Vagina (tissue), 2 donors: Measurements from ENCODE around the gene TTLL12. TPM values are rescaled to one million over a fixed set of nuclear protein-coding genes. Genes with fewer than 3 reads are reported as not detected.

Source experiments
- DNase-seq, 2 donors: peaks; one replicate each; pipeline ENCODE4 v3.0.0-alpha.2; 2017; ENCODE audit errors: extremely low spot score in 2 of 2
- H3K27ac ChIP-seq: fragments of 200-600 bp; sonication (generic); one replicate; pipeline ENCODE4 v1.5.1; 2019
- H3K27me3 ChIP-seq: fragments of 200-600 bp; sonication (generic); one replicate; pipeline ENCODE4 v1.5.1; 2019
- H3K36me3 ChIP-seq, 2 donors: fragments of 200-600 bp; sonication (generic); one replicate each; pipeline ENCODE4 v1.5.1; 2017 to 2019
- H3K4me1 ChIP-seq: fragments of 200-600 bp; sonication (generic); one replicate; pipeline ENCODE4 v1.5.1; 2019
- H3K4me3 ChIP-seq, 2 donors: fragments of 200-600 bp; sonication (generic); 1 replicate in 1 of 2; 2 replicates in 1 of 2; pipeline ENCODE4 v1.5.1; 2016 to 2019
- H3K9me3 ChIP-seq: fragments of 200-600 bp; sonication (generic); one replicate; pipeline ENCODE4 v1.5.1; 2019
- CTCF ChIP-seq, 3 experiments: fragments of 450-650 bp in 2 of 3; fragments of 200-600 bp in 1 of 3; sonication (generic) in 1 of 3; IDR thresholded peaks; one replicate each; pipeline ENCODE4 v1.5.1; 2017 to 2019; ENCODE audit warnings: antibody characterized with exemption in 3 of 3, mild to moderate bottlenecking in 2 of 3, moderate library complexity in 2 of 3
- POLR2A ChIP-seq, 2 donors: fragments of 450-650 bp; IDR thresholded peaks; one replicate each; pipeline ENCODE4 v1.6.1; 2017; ENCODE audit warnings: antibody characterized with exemption in 2 of 2, mild to moderate bottlenecking in 2 of 2, moderate library complexity in 2 of 2
- POLR2AphosphoS5 ChIP-seq, 2 donors: sonication (generic); formaldehyde crosslinking; IDR thresholded peaks; one replicate each; pipeline ENCODE4 v1.9.0; 2017; ENCODE audit warnings: antibody characterized with exemption in 2 of 2, mild to moderate bottlenecking in 2 of 2, low read depth in 1 of 2; ENCODE audit not compliant: insufficient read depth in 1 of 2
- intact Hi-C: fragments of 100-400 bp; cut with DNase I; formaldehyde crosslinking; loops from one replicate; pipeline ENCODE4 v1.15.1; 2023
- total RNA-seq: library from RNA; depleted of rRNA; stranded (reverse); fragments of >200 nt; gene quantifications from one replicate; pipeline ENCODE4 v1.2.3, GENCODE V29; 2016

TTLL12 gene
- total RNA-seq, 1 donor from 2014 or later: 56.2 TPM

GRCh38 chr22:43228330-43228729 is 41.4 kb upstream of the TTLL12 start:
- peaks cover 8% of the 10 kb centered on the region for H3K4me1 ChIP-seq
- H3K36me3 ChIP-seq: no peaks in the 10 kb centered on the region
- no peak overlapping the region for H3K27ac ChIP-seq
- no peaks in the 10 kb centered on the region for H3K9me3 ChIP-seq
- TF ChIP-seq POLR2AphosphoS5 (IDR thresholded peaks at IDR 0.05; ENCODE audit: insufficient read depth in 1 of 2, low read depth in 1 of 2): no peak
- TF ChIP-seq CTCF (IDR thresholded peaks at IDR 0.05): no peak
- no peak for TF ChIP-seq POLR2A (IDR thresholded peaks at IDR 0.05)
- H3K27me3 ChIP-seq: no peaks in the 10 kb centered on the region
- no peak overlapping the region for H3K4me3 ChIP-seq
- no peak for DNase-seq
- intact Hi-C loops: no loop called here

- intact Hi-C loops: no loop called here
- no peak for DNase-seq
- no peaks in the 10 kb centered on the region for H3K27me3 ChIP-seq
- H3K4me3 ChIP-seq: no peak overlapping the region
- TF ChIP-seq CTCF (IDR thresholded peaks at IDR 0.05) (no peak), POLR2A (IDR thresholded peaks at IDR 0.05) (no peak), POLR2AphosphoS5 (IDR thresholded peaks at IDR 0.05; ENCODE audit: insufficient read depth in 1 of 2, low read depth in 1 of 2) (no peak)
- H3K4me1 ChIP-seq: peaks cover 8% of the 10 kb centered on the region
- H3K9me3 ChIP-seq: no peaks in the 10 kb centered on the region
- no peak overlapping the region for H3K27ac ChIP-seq
- no peaks in the 10 kb centered on the region for H3K36me3 ChIP-seq
These were observed 40.3 kb upstream of the TTLL12 start for GRCh38 chr22:43227239-43227630.

DNA sequence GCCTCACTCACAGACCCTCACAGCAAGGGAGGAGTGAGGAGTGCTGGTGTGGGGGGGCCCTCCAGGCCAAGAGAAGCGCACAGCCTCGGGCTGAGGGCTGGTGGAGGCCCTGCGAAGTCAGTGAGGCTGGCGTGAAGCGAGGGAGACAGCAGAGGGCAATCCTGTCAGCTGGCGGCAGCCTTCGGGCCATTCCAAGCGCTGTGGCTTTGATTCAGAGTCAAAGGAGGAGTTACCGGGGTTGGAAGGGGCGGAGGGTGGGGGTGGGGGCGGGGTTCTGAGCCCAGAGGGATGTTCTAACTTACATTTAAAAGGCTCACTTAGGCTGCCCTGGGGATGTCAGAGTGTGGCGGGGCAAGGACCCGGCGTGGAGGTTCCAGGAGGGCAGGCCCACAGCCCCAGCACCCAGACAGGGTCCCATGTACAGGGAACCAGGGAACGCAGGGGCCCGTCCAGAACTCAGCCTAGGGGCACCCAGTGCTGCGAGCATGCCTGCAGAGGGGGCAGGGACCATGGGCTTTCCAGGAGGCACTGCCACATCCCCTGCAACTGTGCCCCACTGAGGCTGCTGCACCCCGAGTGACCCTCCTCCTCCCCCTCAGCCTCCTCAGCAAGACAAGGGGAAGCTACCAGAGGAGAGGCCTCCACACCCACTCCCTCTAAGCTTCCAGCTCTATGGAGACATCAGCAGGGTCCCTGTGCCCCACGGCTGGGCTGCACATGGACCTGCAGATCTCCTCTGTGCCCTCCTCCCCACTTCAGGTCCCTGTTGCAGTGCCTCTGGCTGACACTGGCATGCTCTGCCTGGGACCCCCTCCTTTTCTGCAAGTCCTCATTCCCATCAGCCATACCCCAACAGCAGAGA is 39.7 kb upstream of the TTLL12 start:
- Histone ChIP-seq H3K36me3 (no peaks in the 10 kb centered on the region), H3K4me3 (no peak overlapping the region), H3K9me3 (no peaks in the 10 kb centered on the region), H3K4me1 (peaks cover 8% of the 10 kb centered on the region), H3K27ac (no peak overlapping the region), H3K27me3 (no peaks in the 10 kb centered on the region)
- TF ChIP-seq POLR2A (IDR thresholded peaks at IDR 0.05) (no peak), POLR2AphosphoS5 (IDR thresholded peaks at IDR 0.05; ENCODE audit: insufficient read depth in 1 of 2, low read depth in 1 of 2) (no peak), CTCF (IDR thresholded peaks at IDR 0.05) (no peak)
- intact Hi-C loops: no loop called here
- DNase-seq: no peak

DNA sequence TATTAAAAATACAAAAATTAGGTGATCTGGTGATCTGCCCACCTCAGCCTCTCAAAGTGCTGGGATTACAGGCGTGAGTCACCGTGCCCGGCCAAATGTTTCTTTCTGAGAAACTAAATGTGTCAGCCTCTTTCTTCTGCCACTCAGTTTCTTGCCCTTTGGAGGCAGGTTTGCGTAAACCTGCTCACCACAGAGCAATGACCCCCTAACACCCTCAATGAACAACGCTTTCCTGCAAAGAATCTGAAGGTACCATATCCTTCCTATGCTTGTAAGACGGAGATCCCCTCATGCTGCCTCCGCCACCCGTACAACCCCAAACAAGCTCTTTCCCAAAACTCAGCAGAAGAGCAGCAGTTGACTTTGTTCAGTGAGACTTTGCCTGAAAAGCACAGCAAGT is 38.7 kb upstream of the TTLL12 start:
- DNase-seq: no peak
- H3K27ac ChIP-seq: no peak overlapping the region
- H3K9me3 ChIP-seq: no peaks in the 10 kb centered on the region
- intact Hi-C loops: no loop called here
- H3K36me3 ChIP-seq: no peaks in the 10 kb centered on the region
- H3K27me3 ChIP-seq: no peaks in the 10 kb centered on the region
- no peak for TF ChIP-seq POLR2AphosphoS5 (IDR thresholded peaks at IDR 0.05; ENCODE audit: insufficient read depth in 1 of 2, low read depth in 1 of 2)
- TF ChIP-seq CTCF (IDR thresholded peaks at IDR 0.05): no peak
- TF ChIP-seq POLR2A (IDR thresholded peaks at IDR 0.05): no peak
- H3K4me1 ChIP-seq: peaks cover 8% of the 10 kb centered on the region
- no peak overlapping the region for H3K4me3 ChIP-seq

DNA sequence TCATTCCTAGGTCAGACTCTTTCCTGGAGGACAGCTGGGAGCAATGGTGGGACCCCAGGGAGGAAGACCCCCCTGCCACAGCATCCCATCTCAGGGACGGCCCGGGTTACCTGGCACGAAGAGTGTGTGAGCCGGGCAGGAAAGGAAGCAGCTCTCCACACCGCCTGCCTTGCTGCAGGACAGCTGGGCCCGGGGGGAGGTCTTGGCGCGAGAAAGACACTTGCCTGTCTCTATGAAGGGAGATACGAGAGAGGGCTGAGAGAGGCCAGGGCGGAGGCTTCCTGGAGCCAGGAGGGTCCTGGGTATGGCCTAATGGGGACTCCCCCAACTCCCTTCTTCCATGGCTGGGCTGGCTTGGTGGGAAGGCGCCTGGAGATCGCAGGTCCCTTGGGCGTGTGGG is 36.1 kb upstream of the TTLL12 start:
- no peak for TF ChIP-seq POLR2AphosphoS5 (IDR thresholded peaks at IDR 0.05; ENCODE audit: insufficient read depth in 1 of 2, low read depth in 1 of 2)
- no peak for TF ChIP-seq POLR2A (IDR thresholded peaks at IDR 0.05)
- TF ChIP-seq CTCF (IDR thresholded peaks at IDR 0.05): no peak
- Histone ChIP-seq H3K4me1 (peaks cover 8% of the 10 kb centered on the region), H3K27ac (no peak overlapping the region), H3K36me3 (no peaks in the 10 kb centered on the region), H3K27me3 (no peaks in the 10 kb centered on the region), H3K4me3 (no peak overlapping the region), H3K9me3 (no peaks in the 10 kb centered on the region)
- intact Hi-C loops: no loop called here
- no peak for DNase-seq
